Stimulated activated CD4-positive, alpha-beta T cell treated with anti-CD3 and anti-CD28 coated beads, Interleukin-15, amount 100 ng/mL, for 48 hours (primary cell): ENCODE data around the gene IL12RB1.
"Not testable (repeated sequence)": the region's sequence is repeated elsewhere in the genome, so short reads cannot be mapped to it uniquely, and the experiment has no call there.

Source experiments
- DNase-seq, 2 donors: peaks; one replicate each; pipeline ENCODE4 v3.0.0-alpha.2; 2020; ENCODE audit warnings: low read depth in 2 of 2

IL12RB1 gene

DNA sequence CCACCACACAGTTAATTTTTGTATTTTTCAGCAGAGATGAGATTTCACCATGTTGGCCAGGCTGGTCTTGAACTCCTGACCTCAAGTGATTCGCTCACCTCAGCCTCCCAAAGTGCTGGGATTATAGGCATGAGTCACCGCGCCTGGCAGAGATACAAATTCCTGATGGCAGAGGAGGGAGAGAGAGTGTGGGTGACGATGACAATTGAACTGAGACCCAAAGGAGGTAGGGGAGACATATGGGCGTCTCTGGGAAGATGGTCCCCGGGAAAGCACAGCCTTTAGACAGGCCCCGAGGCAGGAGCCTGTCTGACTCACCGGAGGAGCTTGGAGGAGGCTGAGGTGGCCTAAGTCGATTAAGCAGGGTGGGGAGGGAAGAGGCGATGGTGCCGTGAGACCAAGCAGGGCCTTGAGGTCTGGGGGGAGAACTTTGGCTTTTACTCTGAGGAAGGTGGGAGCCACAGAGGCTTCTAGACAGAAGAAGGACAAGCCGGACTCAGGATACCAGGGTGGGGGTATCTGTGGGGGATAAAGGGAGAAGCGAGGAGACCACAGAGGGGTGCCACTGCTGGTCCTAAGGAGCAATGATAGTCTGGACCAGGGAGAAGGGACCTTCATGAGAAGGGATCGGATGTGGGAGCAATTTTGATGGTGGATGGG, 40.5 kb downstream of the IL12RB1 start:
- DNase-seq = no peak

DNA sequence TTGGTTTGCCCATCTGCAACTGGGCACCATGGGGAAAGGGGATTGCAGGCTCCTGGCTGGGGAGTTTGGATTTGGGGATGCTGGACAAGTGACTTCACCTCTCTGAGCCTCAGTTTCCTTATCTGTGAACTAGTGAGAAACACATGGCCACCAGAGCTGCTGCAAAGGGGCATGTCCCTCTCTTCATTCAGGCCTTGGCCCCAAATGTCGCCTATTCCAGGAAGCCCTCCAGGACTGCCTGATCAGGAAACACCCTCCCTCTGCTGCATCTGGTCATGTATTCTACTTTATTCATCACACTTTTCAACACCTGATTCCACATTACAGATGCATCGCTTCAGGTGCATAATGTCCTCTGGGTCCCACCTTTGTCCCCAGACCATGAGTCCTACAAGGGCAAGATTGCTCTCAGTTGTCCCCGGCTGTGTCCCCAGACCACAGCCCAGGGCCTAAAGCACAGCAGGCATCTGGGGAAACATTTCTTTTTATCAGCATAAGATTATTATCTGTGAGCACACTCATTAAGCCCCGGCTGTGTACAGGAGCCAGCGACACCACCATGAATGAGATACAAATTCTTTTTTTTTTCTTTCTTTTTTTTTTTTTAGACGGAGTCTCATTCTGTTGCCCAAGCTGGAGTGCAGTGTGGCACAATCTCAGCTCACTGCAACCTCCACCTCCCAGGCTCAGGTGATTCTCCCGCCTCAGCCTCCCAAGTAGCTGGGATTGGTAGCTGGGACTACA, 41.3 kb downstream of the IL12RB1 start:
- DNase-seq = no peak

DNA sequence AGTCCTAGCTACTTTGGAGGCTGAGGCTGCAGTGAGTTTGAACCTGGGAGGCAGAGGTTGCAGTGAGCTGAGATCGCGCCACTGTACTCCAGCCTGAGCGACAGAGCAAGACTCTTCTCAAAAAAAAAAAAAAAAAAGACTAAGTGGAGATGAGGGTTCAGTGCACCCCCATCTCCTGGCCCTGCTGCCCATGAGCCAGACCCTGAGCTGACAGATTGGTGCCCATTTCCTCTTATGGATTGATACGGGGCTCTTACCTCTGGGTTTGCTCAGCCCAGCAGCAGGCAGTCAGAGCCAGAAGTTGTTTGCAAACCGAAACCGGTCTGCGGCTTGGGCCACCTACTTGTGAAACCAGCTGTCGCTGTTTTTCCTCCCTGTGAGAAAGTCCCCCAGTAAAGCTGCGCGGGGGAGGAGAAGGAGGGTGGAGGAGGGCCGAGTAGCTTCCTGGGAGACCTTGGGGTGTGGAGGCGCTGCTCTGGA, 41.9 kb downstream of the IL12RB1 start:
- DNase-seq = peak; percentile 86 to 89

DNA sequence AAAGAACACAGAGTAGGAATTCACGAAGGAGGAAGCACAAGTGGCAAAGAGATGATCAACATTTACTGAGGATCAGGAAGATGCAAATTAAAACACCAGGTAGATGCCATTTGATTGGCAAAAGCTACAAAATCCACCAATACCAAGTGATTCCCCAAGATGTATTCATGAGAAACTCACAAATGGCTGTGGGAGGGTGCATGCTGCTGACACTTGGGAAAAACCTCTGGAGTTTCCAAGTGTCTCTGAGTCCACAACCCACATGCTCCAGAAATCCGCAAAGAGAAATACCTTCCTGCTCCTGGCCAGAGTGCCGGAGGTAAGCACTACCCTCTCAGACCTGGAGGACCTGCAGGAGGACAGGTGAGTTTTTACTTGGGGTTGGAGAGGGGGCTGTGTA, 43.1 kb downstream of the IL12RB1 start:
- no peak for DNase-seq

DNA sequence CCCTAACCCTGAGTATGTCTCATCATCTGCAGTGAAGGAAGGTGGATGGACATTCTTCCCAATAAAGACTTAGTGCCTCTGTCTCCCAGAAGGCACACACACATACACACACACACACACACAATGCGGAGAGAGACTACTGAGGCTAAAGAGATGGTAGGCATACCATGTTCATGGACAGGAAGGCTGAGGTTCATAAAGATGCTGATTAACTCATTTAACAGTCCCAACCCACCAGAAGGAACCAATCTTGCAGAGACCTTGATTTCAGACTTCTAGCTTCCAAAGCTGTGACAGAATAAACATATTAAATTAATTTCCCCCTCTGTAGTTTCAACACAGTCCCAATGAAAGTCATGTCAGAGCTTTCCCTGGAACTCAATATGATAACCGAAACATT, 45.7 kb downstream of the IL12RB1 start:
- no peak for DNase-seq

DNA sequence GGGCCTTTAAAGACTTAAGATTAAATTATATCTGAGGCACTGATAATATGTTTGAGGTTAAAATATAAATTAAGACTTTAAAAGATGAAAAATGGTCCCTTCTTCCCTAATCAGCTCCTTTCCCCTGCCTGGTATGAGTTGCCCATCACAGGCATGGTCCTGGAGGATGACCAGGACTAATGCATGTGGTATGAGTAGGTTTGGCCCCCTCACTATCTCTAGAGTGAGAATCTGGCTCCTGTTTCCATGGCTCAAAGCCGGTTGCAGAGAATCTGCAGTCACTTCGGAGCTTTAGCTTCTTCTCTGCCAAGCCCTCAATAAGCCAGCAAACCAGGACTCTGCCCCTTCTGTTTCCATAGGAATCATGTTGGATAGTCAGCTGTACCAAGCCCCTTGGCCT, 54.6 kb downstream of the IL12RB1 start:
- DNase-seq = not testable (repeated sequence)

DNA sequence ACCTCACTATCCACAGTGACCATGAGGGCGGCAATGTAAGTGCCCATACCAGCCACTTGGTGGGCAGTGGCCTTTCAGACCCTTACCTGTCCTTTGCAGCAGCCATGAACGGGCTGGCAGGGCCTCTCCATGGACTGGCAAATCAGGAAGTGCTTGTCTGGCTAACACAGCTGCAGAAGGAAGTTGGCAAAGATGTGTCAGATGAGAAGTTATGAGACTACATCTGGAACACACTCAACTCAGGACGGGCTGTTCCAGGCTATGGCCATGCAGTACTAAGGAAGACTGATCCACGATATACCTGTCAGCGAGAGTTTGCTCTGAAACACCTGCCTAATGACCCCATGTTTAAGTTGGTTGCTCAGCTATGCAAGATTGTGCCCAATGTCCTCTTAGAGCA, 55.3 kb downstream of the IL12RB1 start:
- DNase-seq = not testable (repeated sequence)

DNA sequence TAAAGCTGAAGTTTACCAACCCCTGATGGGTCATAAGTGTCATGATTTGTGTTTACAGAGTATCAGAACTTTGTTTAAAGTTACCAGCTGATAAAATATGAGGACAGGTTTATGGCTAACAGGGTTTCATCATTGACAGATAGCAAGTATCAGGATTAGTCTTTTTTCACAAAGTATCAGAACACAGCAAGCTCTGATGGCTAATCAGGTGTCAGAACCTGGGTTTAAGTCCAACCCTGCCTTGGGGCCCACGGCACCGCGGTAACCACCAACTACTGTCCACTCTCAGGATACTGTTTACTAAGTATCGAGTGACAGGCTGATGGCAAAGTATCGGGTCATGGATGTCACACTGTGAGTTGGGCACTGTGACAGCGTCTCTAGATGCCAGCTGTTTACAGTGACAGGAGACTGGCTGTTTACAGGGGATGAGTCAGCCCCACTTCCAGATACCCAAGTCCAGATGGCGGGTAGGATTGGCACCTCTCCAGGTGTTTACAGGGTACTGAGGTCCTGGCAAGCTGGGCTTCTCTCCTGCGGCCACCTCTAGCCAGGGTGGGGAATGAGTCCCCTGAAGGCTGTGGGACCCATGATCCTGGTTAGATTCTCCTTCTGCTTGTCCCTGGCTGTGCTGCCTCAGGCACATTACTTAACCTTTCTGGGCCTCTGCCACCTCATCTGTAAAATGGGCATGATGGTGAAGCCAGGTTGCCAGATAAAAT, 57.0 kb downstream of the IL12RB1 start:
- no peak for DNase-seq

DNA sequence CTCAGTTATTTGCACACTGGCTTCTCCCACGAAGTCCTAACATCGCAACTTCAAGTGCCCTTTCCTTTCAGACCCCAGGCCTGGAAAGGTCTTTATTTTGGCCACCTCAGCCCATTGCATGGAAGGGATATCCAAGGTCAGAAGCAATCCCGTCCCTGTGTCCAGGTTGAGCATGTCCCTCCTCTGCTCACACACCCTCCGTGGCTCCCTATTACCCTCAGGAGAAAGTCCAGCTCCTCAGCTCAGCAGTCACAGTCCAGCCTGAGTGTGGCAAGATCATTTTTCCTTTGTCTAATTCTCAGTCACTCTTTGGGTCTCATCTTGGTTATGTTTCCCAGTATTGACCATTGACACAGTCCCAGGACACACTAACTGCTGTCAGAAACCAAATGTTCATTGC, 59.6 kb downstream of the IL12RB1 start:
- DNase-seq = no peak

DNA sequence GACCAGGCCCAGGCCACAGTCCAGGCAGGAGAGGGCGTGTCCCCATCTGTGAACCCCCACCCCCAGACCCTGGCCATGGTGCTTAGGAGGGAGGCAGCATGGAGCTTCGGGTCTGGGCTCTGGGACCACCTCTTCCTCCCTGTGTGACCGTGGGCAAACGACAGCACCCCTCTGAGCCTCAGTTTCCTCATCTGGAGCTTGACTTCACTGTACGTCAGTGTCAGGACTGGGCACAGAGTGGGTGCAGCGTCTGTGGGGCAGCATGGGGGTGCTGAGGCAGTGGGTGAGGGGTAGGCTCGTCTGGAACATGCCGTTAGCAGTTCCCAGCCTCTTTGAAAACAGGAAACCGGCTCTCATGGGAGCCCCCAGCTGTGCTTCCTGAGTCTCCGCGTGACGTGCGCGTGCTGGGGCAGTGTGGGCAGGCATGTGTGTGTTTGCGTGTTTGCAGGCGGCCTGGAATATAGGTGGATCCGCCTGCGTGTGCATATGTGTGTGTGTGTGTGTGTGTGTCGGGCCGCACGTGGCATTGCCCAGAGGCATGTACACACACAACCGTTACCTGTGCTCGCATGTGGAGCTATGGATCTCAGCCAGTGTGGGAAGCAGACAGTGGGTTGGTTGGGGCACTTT, 63.0 kb downstream of the IL12RB1 start:
- no peak for DNase-seq

DNA sequence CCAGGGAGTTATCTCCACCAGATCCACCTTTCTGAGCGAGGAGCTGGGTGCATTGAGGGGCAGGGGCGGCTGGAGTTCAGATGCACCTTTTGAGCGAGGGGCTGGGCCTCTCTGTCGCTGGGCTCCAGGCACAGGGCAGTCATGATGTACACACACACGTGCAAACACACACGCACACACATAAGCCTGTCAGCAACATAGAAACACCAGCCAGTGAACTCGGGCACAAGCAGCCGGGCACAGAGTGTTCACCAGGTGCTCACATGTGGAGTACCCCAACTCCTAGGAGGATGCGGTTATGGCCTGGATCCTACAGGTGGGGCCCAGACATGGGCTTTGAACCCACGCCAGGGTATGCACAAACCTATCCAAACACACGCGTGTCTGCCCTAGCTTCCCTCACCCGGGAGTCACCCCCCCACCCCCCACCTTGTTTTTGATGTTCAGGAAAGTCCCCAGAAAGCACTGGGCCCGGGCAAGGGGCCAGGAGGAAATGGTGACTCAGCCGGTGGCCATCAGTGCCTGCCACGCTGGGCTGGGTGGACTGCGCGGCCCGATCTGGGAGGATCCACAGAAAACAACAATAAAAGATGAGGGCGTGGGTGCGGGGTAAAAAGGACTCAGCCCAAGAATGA, 65.5 kb downstream of the IL12RB1 start:
- no peak for DNase-seq

DNA sequence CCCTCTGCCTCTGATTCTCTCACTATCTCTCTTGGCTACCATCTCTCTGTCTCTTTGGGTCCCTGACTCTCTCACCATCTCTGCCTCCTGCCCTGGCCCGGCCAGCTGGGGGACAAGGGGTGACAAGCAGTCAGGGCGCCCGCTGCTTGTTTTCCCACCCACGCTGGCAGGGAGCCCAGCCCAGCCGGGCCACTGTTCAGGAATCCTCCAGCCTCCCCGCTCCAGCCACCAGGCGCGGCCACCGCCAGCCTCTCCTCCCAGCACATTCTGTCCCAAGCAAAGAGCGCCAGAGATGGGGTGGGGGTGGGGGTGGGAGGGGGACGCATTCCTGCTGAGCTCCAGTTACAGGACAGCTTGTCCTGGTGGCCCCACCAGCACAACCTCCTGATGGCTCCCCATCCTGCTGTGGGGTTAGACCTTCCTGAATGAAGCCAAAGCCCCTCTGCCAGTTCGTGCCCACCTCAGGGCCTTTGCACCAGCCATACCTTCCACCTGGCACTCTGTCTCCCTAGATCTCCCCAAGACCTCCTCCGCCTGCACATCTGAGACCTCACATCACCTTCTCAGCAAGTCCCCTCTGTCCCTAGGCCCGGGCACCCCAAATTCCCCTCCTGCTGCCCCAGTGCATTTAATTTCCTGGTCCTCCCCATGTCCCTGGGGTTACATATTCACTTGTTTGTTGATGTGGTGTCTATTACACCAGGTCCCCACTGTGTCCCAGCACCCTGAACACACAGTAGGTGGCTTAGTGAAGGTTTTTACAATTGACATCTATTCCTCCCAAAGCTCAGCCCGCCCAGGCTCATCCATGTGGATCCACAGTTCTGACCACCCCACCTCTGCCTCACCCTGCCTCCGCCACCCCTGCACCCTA, 66.3 kb downstream of the IL12RB1 start:
- DNase-seq = no peak

DNA sequence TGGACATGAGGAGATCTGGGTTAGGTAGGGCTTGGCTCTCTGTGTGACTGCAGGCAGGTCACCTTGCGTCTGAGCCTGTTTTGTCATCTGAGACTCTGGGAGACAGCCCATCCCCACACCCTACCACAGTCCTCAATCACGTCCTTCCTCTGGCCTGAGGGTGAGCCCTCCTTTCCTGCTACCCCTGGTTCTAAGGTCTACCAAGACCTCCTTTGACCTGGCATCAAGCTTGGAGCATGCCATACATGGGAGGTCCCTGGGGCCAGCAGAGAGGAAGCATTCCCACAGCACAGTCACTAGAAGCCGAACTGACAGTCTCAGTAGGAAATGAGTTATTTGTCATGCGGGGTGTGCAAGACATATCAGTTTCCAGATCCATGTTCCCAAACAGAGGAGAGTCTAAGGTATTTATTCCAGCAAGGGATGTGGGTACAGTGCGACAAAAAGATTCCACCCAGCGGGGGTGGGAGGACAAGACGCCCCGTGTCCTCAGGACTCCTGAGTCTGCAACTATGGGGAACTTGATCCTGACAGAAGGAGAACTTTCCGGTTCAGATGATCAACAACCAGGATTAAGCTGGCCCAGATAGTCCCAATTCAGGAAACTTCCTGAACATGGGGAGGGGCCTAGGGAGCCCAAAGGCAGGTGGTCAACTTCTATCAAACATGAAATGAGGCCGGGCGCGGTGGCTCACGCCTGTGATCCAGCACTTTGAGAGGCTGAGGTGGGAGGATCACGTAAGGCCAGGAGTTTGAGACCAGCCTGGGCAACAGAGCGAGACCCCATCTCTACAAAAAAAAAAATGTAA, 69.3 kb downstream of the IL12RB1 start:
- DNase-seq = no peak

DNA sequence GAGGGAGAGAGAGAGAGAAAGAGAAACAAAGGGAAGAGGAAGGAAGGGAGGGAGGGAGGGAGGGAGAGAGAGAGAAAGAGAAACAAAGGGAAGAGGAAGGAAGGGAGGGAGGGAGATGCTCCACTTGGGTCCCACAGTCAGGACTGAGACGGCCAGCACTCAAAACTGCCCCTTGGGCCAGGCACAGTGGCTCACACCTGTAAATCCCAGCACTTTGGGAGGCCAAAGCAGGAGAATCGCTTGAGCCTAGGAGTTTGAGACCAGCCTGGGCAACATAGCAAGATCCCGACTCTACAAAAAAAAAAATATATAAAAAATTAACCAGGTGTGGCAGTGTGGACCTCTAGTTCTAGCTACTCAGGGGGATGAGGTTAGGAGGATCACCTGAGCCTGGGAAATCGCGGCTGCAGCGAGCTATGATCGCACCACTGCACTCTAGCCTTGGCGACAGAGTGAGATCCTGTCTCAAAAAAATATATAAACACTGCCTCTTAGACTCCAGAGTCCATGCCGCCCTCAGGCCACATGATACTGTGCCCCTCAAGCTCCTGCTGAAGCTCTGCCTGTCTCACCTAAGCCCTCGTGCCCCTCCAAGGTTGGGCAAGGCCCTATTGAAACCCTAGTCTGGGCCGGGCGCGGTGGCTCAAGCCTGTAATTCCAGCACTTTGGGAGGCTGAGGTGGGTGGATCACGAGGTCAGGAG, 70.4 kb downstream of the IL12RB1 start:
- DNase-seq = no peak

DNA sequence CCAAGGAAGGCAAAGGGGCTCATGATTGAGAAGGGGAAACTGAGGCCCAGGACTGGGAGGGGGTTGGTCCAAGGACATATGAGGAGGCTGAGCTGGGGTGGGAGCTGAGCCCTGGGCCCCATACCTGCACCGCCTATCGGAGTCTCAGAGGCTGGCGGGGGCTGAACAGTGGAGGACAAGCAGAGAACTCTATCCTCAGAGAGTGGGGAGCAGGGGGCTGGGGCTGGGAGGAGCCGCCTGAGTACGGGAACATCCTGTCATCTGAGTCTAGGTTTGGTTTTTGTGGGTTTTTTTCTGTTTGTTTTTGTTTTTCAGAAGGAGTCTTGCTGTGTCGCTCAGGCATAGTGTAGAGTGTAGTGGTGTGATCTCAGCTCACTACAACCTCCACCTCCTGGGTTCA, 72.5 kb downstream of the IL12RB1 start:
- DNase-seq = no peak

DNA sequence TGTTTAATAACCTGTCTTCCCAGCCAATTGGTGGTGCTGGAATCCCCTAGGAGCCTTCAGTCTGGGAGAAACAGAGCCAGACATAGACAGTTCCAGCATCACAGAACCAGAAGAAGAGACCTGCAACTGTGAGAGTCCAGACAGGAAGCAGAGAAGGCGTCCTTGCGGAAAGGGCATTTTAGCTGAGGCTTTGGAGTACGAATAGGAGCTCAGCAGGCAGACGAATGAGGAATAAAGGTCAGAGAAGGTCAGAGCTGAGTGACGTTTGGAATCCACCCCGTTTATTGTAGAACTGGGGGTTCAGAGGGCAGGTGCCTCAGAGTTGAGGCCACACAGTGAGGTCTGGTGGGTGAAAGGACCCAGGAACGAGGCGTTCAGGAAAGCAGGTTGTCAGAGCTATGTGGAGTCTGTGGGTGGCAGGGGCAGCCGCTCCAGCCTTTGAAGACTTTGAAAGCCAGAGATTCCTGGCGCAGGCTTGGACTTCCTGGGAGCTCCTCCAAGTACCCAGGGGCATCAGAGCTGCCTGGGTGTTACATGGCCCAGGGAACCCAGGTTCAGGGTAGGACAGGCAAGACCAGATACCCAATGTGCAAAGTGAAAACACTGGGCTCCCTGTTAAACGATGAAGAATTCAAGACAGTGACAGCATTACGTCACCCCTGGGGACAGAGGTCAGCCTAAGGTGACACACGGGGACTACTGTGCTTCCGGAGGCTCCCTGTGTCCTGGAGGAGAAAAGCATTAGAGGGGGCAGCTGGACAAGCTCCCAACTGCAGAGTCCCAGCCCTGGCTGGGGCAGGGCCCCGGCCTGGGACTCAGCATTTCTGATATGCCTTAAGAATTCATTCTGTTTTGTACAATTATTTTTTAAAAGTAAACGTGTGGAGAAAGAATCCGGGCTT, 73.3 kb downstream of the IL12RB1 start:
- DNase-seq = no peak

DNA sequence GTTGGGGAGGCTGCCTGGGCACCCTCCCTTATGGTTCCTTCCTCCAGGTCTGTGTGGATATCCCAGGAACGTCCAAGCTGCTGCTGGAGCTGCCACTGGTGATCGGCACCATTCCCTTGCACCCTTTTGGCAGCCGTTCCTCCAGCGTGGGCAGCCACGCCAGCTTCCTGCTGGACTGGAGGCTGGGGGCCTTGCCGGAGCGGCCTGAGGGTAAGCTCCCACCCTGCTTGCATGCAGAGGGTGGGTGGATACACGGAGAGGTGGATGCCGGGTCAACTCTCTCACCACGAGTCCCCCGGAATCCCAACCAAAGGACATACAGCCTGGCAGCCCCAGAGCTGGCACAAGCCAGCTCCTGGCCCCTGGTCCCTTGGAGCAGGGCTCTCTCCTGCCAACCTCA, 76.6 kb downstream of the IL12RB1 start:
- no peak for DNase-seq

DNA sequence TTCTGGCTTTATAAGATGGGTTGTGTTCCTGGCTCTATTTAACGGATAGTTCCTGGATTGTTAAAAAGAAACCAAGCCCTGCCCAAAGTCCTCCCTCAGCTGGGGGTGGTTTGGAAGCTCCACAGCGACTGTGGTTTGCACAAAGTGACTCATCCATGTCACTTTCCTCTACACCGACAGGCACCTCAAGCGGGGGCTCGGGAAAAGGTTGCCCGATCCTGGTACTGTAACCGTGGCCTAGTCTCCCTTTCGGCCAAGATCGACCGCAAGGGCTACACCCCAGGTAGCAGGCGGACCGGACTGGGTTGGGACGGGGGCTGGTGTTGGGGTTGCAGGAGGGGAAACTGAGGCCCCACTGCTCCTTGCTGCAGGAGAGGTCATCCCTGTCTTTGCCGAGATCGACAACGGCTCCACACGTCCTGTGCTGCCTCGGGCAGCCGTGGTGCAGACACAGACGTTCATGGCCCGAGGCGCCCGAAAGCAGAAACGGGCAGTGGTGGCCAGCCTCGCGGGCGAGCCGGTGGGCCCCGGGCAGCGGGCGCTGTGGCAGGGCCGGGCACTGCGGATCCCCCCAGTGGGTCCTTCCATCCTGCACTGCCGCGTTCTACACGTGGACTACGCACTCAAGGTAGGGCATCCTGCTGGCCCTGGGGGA, 77.2 kb downstream of the IL12RB1 start:
- DNase-seq = no peak
